SKM-1 treated with dmso at 0.1 percent for 144 hours (cell line): Measurements from ENCODE around the gene TXNDC12.

Experiments used
- DNase-seq: peaks from one replicate; lab custom pipeline; 2025; ENCODE audit not compliant: unreplicated experiment; lab: John Stamatoyannopoulos, UW

The TXNDC12 gene

DNA sequence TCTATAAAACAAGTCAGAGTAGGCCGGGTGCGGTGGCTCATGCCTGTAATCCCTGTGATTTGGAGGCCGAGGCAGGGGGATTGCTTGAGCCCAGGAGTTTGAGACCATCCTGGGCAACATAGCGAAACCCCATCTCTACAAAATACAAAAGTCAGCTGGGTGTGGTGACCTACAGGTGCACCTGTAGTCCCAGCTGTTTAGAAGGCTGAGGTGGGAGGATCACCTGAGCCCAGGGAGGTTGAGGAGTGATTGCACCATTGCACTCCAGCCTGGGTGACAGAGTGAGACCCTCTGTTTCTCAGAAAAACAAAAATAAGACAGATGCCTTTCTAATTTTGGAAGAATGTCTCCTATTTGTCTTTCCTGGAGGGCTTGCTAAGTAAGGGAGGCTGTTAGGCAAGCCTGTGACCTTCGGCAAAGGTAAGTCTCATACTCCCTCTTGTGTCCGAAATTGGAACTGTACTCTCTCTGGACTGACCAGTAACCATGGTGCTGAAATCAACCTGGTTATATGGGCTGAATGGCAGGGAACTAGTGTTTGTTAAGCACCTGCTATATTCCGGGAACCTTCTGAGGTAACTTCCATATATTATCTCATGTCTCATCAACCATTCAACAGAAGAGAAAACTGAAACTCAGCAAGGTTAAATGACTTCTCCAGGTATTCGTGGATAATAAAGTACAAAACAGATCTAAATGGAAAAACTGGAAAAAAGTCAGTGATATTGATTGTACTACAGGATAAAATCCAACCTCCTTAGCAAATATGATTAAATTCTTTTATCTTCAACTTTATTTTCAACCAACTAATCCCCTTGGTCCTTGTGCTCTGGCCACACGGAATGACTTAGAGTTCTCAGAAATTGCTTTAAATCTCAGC, 52.7 kb downstream of the TXNDC12 start:
- DNase-seq, result peak; percentile 69

DNA sequence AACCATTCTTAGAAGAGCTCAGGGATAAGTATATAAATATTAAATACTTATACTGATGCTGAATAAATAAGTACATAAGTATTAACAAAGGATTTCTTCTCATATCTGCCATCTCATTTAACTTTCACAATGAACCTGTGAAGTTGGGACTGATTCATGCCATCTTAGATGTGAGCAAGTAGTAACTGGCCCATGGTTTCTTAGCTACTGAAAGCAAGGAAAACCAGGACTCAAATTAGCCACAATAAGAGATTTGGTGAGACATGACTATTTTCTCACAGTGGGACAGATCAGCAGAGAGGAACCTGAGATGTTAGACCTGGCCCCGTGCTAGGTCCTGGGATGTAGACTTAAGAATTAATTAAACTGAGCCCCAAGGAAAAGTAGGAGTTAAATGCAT, 56.3 kb downstream of the TXNDC12 start:
- no peak for DNase-seq

DNA sequence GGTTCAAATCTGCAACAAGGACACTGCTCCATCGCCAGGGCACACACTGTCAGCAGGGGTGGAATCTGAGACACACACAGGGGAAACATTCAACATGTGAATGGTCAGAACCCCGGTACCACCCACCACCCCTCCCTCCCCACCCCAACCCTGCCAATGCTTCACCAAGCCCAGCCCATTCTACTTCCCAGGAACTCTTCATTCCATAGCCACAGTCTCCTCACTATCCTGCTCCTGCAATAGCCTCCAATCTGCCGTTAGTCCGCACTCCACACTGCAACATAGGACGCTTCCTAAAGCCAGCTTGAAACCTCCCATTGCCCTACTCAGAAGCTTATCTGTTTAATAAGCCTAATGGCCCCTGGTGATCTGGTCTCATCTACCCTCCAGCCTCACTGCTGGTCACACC, 57.0 kb downstream of the TXNDC12 start:
- no peak for DNase-seq

DNA sequence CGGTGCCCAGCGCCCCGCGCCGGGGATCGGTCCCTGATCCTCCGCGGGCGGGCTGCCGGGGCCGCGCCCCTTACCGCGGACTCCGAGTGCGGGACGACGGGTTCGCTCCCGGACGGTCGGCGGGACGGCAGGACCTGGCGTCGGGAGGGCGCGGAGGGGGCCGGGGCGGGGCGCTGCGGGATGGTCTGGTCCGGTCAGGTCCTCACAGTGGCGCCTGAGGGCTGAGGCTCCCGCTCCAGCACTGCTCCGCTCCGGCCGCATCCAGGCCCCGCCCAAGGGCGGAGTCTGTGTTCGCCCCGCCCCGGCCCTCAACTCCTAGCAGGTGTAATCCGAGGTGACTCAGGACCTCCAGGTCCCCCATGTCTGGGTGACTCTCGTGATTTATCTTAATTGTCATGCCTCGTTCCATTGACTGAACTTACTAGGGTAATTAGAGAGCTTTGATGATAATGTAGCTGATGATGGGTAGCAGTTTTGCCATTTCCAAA, 64.5 kb downstream of the TXNDC12 start, which contains the start of gene RAB3B:
TSS of gene RAB3B (minus strand) at position 223 of the 488 bp plus-strand sequence. CDS start 13,583 bp downstream, outside the sequence.
- DNase-seq, result no peak

DNA sequence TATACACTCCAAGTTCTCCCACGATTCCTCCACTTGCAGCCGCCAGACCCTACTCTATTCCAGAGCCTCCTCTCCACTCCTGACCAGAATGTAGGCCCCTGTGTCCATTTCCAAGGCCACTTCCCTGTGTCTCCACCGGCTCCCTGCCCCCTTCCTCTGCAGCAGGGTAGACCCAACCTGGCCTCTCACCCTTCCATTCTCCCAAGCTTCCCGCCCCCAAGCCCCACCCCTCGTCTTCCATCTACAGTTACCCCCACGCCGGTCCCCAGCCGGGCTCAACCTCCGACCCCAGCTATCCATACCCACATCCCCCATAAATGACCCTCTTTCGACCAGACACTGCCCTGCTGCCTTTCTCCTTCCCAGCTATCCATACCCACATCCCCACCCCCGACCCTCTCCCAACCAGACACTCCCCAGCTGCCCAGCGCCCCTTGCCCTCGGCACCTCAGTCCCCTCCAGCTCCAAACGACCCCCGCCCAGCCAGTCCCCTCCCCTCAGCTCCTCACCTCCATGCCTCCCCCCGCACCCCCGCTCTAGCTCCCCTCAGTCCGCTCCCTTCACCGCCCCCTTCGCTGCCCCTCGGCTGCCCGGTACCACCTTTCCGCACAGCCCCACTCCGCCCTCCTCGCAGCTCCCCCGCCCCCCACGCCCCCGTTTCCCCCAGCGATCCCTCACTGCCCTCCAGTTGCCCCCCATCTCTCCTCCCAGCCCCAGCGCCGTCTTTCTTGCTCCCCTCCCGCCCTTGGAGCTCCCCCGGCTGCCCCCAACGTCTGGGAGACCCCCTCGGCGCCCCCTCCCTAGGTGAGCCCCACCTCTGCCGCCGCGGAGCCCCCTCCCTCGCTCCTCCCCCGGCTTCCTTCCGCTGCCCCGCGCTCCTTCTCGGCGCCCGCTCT, 65.2 kb downstream of the TXNDC12 start:
- DNase-seq, result no peak

DNA sequence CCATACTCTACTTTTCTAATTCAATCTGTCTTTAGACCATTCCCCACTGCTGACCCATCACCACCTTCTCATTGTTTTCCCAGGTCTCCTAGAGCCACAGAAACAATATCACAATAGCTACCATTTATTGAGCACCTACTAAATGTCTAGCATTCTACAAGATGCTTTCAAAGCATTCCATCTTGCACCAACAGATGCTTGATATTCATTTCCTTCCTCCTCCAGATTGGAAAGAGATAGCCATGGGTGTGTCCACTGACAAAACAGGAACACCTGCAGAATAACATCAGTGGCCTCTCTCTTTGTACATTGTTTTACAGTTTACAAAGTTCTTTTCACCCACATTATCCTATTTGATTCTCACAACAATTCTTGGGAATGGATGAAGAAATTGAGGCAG, 66.7 kb downstream of the TXNDC12 start:
- DNase-seq, result no peak

DNA sequence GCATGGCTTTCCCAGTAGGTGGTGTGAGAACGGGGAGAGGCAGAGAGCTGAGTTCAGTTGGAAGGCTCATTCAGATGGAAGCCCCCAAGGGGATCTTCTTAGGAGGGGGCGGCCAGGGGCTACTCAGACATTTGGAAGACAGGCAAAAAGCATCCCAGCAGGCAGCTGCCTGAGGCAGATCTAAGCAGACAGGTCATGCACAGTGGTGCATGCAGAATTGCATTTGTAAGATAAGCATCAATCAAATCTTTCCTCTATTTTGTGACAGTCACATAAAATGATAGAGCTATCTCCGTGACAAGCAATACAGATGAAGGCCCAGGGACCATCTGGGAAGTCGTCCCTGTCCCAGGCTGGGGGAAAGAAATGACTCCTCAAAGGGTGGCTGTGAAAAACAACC, 68.3 kb downstream of the TXNDC12 start:
- DNase-seq, result no peak

DNA sequence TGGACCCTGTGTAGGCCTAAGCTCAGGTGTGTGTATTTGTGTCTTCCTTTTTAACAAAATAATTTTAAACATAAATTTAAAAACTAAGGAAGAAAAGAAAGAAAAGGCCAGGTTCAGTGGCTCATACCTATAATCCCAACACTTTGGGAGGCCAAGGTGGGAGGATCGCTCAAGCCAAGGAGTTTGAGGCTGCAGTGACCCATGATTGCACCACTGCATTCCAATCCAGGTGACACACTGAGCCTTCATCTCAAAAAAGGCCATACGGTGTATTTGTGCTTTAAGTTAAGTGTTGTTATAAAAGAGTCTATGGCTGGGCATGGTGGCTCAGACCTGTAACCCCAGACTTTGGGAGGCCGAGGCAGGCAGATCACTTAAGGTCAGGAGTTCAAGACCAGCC, 72.8 kb downstream of the TXNDC12 start:
- DNase-seq, result no peak

DNA sequence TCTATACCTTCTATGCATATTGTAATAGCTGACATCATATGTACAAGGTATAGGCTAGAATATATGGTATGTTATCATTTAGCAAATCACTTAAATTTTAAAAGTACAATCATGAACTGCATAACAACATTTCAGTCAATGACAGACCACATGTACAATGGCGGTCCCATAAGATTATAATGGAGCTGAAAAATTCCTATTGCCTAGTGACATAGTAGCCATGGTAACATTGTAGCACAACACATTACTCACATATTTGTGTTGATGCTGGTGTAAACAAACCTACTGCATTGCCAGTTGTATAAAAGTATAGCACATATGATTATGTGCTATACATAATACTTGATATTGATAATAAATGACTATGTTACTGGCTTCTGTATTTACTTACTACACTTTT, 73.4 kb downstream of the TXNDC12 start:
- DNase-seq, result no peak

DNA sequence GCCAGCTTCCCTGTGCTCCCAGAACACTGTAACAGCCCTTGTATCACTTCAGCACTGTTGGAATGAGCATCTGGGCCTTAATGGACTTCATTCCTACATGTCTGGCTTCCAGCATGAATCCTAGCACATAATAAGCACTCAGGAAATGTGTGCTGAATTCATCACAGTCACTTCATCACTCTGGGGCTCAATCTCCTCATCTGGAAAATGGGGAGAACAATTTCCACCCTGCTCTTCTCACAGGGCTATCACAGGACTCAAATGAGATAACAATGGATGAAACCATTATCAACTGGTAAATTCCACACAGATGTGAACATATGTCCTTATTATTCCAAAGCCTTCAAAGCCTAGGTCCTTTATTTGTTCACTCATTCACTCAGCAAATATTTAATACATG, 76.9 kb downstream of the TXNDC12 start:
- DNase-seq, result no peak

DNA sequence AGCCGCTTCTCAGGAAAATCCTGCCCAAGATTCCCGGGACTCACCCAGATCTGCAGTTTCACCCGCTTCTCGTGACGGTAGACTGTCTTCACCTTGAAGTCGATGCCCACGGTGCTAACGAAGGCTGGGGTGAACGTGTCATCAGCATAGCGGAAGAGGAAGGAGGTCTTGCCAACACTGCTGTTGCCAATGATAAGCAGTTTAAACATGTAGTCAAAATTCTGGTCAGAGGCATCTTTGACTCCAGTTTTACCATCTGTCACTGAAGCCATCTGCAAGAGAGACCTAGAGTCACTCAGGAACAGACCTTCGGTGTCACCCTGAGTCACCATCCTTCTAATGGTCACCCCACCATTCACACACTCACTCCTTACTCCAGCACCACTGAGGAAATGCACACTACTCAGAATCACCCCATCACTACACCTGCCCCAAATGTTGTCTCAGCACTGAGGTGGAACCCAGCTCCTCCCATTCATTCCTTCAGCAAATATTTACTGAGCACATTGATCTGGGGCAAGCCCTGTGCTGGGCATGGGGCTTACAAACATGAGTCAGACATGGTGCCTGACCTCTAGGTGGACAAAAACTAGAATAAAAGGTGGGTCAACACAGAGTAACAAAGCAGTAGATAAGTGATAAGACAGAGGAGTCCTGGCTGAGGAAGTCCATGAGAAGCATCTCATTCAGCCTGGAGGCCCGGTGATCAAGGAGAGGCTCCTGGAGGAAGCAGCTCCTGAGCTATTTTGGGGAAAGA, 78.0 kb downstream of the TXNDC12 start:
- DNase-seq, result no peak

DNA sequence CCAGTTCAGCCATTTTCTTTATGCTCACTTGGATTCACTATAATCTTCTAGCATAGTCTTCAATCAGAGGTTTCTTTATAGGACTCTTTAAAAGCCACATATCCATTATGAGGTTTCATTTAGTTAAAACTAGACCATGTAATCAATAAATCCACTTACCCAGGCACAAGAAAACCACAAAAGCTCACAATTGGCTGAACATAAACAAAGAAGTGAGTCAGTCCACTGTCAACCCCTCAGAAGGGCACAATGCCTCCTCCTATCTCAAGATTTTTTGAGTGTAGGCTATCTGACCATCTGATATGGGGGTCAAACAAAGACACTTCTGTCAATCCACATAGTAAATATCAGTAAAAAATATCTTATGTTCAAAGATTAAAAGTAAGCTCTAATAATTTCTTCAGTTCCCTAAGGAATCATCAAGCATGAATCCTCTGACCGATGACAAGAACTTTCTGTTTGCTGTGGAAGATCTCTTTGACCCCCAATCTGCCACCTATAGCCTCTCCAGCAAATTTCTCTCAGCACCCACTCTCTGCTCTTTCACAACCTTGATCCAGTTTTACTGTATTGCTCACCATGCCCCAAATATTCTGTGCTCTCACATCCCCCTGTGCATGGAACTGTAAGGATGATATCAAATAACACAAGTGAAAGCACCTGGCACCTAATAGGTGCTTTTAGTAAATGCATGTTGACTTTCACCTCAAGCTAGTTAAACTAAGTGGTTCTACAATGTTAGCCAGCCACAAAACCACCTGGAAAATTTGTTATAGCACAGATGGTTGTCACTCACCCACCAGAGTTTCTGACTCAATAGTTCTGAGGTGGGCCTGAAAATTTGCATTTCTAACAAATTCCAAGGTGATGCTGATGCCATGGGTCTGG, 81.2 kb downstream of the TXNDC12 start:
- DNase-seq, result no peak
